Neutrophil (primary cell): ENCODE data around the gene PHAF1.

ENCODE experiments used
- H3K27ac ChIP-seq: fragments of 200-600 bp; sonication (generic); 2 replicates; pipeline ENCODE4 v1.5.1; 2016; ENCODE audit warnings: mild to moderate bottlenecking, moderate library complexity
- H3K27me3 ChIP-seq: fragments of 200-600 bp; sonication (generic); 2 replicates; pipeline ENCODE4 v1.6.0; 2016; ENCODE audit warnings: mild to moderate bottlenecking
- H3K36me3 ChIP-seq: fragments of 200-600 bp; sonication (generic); 2 replicates; pipeline ENCODE4 v1.5.1; 2017
- H3K4me1 ChIP-seq, 2 experiments: fragments of 200-600 bp in 1 of 2; sonication (generic) in 1 of 2; 1 replicate in 1 of 2; 2 replicates in 1 of 2; pipeline versions ENCODE4 v1.5.1 to v1.6.1; 2013 to 2016; ENCODE audit warnings: low read depth in 1 of 2, low read length in 1 of 2, mild to moderate bottlenecking in 1 of 2, moderate library complexity in 1 of 2; ENCODE audit not compliant: control insufficient read depth in 1 of 2, insufficient read depth in 1 of 2
- H3K4me3 ChIP-seq, 2 experiments: fragments of 200-600 bp in 1 of 2; sonication (generic) in 1 of 2; 1 replicate in 1 of 2; 2 replicates in 1 of 2; pipeline ENCODE4 v1.5.1; 2013 to 2016; ENCODE audit warnings: low read depth in 1 of 2, low read length in 1 of 2, mild to moderate bottlenecking in 1 of 2, moderate library complexity in 1 of 2
- H3K9me3 ChIP-seq: fragments of 200-600 bp; sonication (generic); 2 replicates; pipeline ENCODE4 v1.5.1; 2016
- TF ChIP-seq, protein P1 (sequence below): fragments of 200-600 bp; sonication (generic); IDR thresholded peaks from 2 replicates; pipeline ENCODE4 v1.5.1; 2016; ENCODE audit warnings: antibody characterized with exemption

Gene PHAF1

DNA sequence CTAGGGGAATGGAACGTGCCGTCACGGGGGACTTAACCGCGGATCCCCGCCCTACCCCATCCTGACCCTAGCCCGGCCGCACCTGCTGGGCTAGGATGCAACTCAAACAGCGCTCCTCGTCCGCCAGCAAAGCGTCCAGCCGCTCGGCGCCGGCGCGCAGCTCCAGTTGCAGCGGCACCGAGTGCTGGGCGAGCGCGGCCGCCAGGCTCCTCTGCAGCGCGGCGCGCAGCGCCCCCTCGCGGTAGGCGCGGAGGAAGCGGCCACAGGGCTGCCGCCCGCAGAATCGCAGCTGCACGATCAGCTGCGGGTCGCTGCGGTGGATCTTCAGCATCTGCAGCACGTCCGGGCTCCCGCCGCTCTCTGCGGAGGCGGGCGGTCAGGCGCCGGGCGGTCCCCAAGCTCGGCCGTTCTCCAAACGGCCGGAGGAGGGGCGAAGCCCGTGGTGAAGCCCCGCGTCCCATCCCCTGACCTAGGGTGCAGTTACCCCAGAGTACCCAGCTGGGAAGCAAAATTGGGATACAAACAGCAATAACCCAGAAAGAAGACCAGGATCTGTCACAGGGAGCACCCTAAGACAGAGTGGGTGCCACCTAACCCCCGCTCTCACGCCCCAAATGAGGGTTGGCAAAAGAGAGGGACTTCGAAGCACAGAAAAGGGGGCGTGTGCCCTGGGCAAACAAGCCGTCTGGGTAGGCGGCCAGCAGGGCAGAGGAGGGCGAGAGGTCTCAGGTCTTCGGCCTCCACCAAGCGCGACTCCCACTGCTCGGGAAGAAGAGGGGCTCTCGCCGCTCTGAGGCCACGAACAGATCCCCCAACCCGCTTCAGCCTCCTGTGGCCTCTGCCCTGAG lies 45.8 kb downstream of the PHAF1 start:
- peaks cover 8% of the 10 kb centered on the region for H3K36me3 ChIP-seq
- peaks cover 60% of the 10 kb centered on the region for H3K27me3 ChIP-seq
- no peaks in the 10 kb centered on the region for H3K9me3 ChIP-seq
- H3K4me1 ChIP-seq, result peaks cover 43 to 54% of the 10 kb centered on the region in 2 experiments
- TF ChIP-seq, protein P1, sequence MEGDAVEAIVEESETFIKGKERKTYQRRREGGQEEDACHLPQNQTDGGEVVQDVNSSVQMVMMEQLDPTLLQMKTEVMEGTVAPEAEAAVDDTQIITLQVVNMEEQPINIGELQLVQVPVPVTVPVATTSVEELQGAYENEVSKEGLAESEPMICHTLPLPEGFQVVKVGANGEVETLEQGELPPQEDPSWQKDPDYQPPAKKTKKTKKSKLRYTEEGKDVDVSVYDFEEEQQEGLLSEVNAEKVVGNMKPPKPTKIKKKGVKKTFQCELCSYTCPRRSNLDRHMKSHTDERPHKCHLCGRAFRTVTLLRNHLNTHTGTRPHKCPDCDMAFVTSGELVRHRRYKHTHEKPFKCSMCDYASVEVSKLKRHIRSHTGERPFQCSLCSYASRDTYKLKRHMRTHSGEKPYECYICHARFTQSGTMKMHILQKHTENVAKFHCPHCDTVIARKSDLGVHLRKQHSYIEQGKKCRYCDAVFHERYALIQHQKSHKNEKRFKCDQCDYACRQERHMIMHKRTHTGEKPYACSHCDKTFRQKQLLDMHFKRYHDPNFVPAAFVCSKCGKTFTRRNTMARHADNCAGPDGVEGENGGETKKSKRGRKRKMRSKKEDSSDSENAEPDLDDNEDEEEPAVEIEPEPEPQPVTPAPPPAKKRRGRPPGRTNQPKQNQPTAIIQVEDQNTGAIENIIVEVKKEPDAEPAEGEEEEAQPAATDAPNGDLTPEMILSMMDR, result peak; percentile 94
- peak overlapping the region; percentile 34 to 58 for H3K4me3 ChIP-seq
- H3K27ac ChIP-seq, result no peak overlapping the region

DNA sequence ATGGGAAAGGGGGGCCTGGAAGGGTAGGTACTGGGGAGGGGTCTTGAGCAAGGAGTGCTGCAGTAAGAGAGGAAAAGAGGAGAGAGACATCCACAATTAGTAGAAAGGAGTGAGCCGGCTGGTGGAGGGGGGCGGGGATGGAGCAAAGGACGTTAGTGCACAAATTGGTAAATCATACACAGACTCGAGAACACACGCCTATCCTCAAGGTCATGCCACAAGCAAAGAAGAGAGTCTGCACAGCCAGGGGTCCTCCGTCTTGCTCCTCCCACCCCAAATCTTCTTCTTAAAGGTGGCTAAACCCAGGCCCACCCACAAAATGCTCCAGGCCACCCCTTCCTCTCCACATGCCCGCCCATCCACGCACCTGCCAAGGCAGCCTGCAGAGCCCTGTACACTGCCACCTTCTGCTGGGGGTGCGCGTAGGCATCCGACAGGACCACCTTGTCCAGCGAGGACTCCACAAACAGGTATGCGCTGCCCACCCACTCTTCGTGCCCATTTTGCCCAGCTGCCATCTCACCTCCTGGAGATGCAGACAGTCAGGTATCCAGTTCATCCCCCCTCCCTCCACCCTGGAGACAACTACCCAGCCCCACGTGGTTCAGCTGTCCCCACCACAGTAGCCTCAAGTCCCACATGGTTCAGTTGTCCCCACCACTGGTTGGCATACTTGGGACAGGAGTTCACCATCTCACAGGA lies 46.6 kb downstream of the PHAF1 start:
- H3K4me1 ChIP-seq, result peaks cover 43 to 54% of the 10 kb centered on the region in 2 experiments
- no peak overlapping the region for H3K4me3 ChIP-seq
- TF ChIP-seq, protein P1, result no peak

DNA sequence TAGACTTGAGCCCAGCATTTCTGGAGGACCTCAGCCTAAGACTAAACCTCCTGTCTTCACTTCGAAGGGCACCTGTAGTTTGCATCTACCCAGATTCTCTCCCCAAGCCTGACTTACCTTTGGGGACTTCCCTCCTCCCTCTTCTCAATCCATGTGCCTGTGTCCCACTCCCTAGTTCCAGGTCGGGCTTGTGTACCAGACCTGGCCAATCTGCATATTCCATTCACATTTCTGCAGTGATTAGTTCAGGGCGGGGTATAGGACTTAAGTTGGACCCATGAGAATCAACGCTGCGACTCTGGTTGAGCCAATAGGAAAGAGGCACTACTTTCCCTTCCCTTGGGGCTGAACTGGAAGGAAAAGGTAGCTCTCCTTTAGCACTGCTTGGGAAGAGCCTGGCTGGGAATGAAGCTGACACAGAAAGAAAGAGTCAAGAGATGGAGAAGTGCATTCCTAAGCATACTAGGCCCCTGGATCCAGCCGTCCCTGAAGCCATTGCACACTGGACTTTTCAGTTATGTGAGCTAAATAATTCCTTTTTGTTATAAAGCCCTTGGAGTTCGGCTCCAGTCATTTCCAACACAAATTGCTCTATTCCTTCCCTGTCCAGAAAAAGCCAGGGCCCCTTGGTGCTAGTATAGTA lies 47.5 kb downstream of the PHAF1 start:
- Histone ChIP-seq H3K4me1 (peaks cover 45 to 57% of the 10 kb centered on the region in 2 experiments), H3K27ac (no peak overlapping the region), H3K36me3 (peaks cover 8% of the 10 kb centered on the region), H3K9me3 (no peaks in the 10 kb centered on the region), H3K4me3 (no peak overlapping the region), H3K27me3 (peaks cover 56% of the 10 kb centered on the region)
- TF ChIP-seq, protein P1, result no peak

More for the DNA sequence above, 46.6 kb downstream of the PHAF1 start:
- Histone ChIP-seq H3K36me3 (peaks cover 8% of the 10 kb centered on the region), H3K27me3 (peaks cover 56% of the 10 kb centered on the region), H3K9me3 (no peaks in the 10 kb centered on the region), H3K27ac (no peak overlapping the region)

DNA sequence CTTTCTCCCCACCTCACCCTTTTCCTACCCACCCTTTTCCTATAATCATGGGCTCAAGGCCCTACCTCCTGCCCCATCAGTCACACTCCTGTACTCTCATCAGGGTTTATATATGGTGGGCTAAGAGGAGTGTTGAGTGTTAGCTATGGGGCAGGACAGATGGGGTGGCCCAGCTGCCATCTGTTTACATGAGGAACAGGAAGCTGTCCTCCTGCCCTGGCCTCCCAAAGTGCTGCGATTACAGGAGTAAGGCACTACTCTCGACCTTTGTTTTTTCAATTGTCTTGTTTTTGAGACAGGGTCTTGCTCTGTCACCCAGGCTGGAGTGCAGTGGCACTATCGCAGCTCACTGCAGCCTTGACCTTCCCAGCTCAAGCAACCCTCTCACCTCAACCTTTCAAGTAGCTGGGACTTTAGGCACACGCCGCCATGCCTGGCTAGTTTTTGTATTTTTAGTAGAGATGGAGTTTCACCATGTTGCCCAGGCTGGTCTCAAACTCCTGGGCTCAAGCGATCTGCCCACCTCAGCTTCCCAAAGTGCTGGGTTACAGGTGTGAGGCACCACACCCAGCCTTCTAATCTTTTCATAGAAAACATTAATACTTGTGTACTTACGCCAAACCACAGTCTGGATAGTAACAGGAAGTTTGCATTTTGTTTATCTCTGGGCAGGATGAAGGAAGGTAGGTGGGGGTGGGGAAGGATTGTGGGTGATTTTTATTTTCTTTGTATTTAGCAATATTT lies 48.3 kb downstream of the PHAF1 start:
- Histone ChIP-seq H3K9me3 (no peaks in the 10 kb centered on the region), H3K4me3 (peak overlapping the region; percentile 70 to 93), H3K27me3 (peaks cover 56% of the 10 kb centered on the region), H3K4me1 (peaks cover 50 to 65% of the 10 kb centered on the region in 2 experiments), H3K36me3 (peaks cover 8% of the 10 kb centered on the region), H3K27ac (peak overlapping the region; percentile 81)
- TF ChIP-seq, protein P1, result no peak
